IMR-90 (cell line): ENCODE results near the gene TMEM204. TPM values are rescaled to one million over a fixed set of nuclear protein-coding genes. Genes with fewer than 3 reads are reported as not detected.

Experiments
- ATAC-seq: fragments of 200-7000 bp; cut with Tn5 transposase; 2 replicates; pipeline ENCODE4 v1.9.1; 2020; ENCODE audit warnings: low read depth, mild to moderate bottlenecking, moderate library complexity
- BruUV-seq: library from RNA; stranded (reverse); fragments of 400-500 nt; replicated peaks from 2 replicates; lab custom pipeline; 2021; lab: Mats Ljungman, UMichigan
- CTCF ChIA-PET: fragments of 300-600 bp; formaldehyde crosslinking; extraction: SDS; loops from one replicate; lab custom pipeline; 2021; ENCODE audit warnings: antibody characterized with exemption; lab: Yijun Ruan, JAX
- POLR2A ChIA-PET: fragments of 300-600 bp; sonication (Branson Sonifier 250); formaldehyde crosslinking; loops from one replicate; lab custom pipeline; 2022; ENCODE audit warnings: antibody characterized with exemption; ENCODE audit not compliant: unreplicated experiment; lab: Charles Lee
- DNase-seq: peaks from one replicate; pipeline ENCODE4 v3.0.0; 2013
- H2AFZ ChIP-seq: replicated peaks from 2 replicates; pipeline ENCODE3; 2013; ENCODE audit warnings: low read length, mild to moderate bottlenecking; ENCODE audit not compliant: poor library complexity
- H2AK5ac ChIP-seq: 2 replicates; pipeline ENCODE4 v1.6.1; 2013; ENCODE audit warnings: low read depth, low read length, inconsistent platforms
- H2AK9ac ChIP-seq: replicated peaks from 2 replicates; pipeline ENCODE3; 2013; ENCODE audit warnings: mild to moderate bottlenecking, low read depth, low read length, moderate library complexity; ENCODE audit not compliant: poor library complexity
- H2BK120ac ChIP-seq: 2 replicates; pipeline ENCODE4 v1.6.1; 2013; ENCODE audit warnings: low read depth, low read length, inconsistent platforms
- H2BK15ac ChIP-seq: 3 replicates; pipeline ENCODE4 v1.6.1; 2013; ENCODE audit warnings: low read depth, low read length, inconsistent platforms
- H2BK20ac ChIP-seq: 2 replicates; pipeline ENCODE4 v1.6.1; 2013; ENCODE audit warnings: low read depth, mild to moderate bottlenecking, inconsistent platforms, low read length, moderate library complexity
- H2BK5ac ChIP-seq: 2 replicates; pipeline ENCODE4 v1.6.1; 2013; ENCODE audit warnings: mild to moderate bottlenecking, low read depth, low read length, inconsistent platforms; ENCODE audit not compliant: poor library complexity, severe bottlenecking
- H3K14ac ChIP-seq: replicated peaks from 2 replicates; pipeline ENCODE4 v1.6.1; 2013; ENCODE audit warnings: low read depth, low read length, inconsistent platforms
- H3K18ac ChIP-seq: 2 replicates; pipeline ENCODE4 v1.6.1; 2013; ENCODE audit warnings: low read depth, low read length, control low read depth
- H3K23ac ChIP-seq: 2 replicates; pipeline ENCODE4 v1.6.1; 2013; ENCODE audit warnings: low read depth, low read length, inconsistent platforms
- H3K27ac ChIP-seq: 2 replicates; pipeline ENCODE4 v1.5.1; 2013; ENCODE audit warnings: mild to moderate bottlenecking, control low read depth, low read length; ENCODE audit not compliant: insufficient read depth
- H3K27me3 ChIP-seq: 2 replicates; pipeline ENCODE4 v1.6.1; 2013; ENCODE audit warnings: low read length; ENCODE audit not compliant: control insufficient read depth, insufficient read depth
- H3K36me3 ChIP-seq: 2 replicates; pipeline ENCODE4 v1.6.1; 2013; ENCODE audit warnings: low read length, mixed read lengths; ENCODE audit not compliant: control insufficient read depth, insufficient read depth
- H3K4ac ChIP-seq: 2 replicates; pipeline ENCODE4 v1.6.1; 2013; ENCODE audit warnings: low read depth, low read length, inconsistent platforms
- H3K4me1 ChIP-seq: 2 replicates; pipeline ENCODE4 v1.6.1; 2013; ENCODE audit warnings: low read length, mixed read lengths; ENCODE audit not compliant: control insufficient read depth, insufficient read depth
- H3K4me2 ChIP-seq: 2 replicates; pipeline ENCODE4 v1.6.1; 2013; ENCODE audit warnings: low read depth, mild to moderate bottlenecking, control low read depth, low read length, moderate library complexity
- H3K4me3 ChIP-seq: 2 replicates; pipeline ENCODE4 v1.5.1; 2013; ENCODE audit warnings: low read depth, mild to moderate bottlenecking, control low read depth, low read length, moderate library complexity; ENCODE audit not compliant: insufficient read depth
- H3K56ac ChIP-seq: 2 replicates; pipeline ENCODE4 v1.6.1; 2013; ENCODE audit warnings: low read length, inconsistent platforms; ENCODE audit not compliant: insufficient read depth; ENCODE audit errors: extremely low read depth
- H3K79me1 ChIP-seq, 2 experiments: 2 replicates each; pipeline ENCODE4 v1.6.1; 2013; ENCODE audit warnings: low read length in 2 of 2, inconsistent platforms in 1 of 2, low read depth in 1 of 2
- H3K9ac ChIP-seq: 2 replicates; pipeline ENCODE4 v1.6.1; 2013; ENCODE audit warnings: low read depth, low read length, control low read depth
- H3K9me1 ChIP-seq: 2 replicates; pipeline ENCODE4 v1.6.1; 2013; ENCODE audit warnings: low read length, inconsistent platforms; ENCODE audit not compliant: insufficient read depth
- H3K9me3 ChIP-seq: 2 replicates; pipeline ENCODE4 v1.6.1; 2013; ENCODE audit warnings: low read length; ENCODE audit not compliant: control insufficient read depth, insufficient read depth
- H4K20me1 ChIP-seq: 2 replicates; pipeline ENCODE4 v1.6.1; 2013; ENCODE audit warnings: low read length, inconsistent platforms; ENCODE audit not compliant: insufficient read depth
- H4K5ac ChIP-seq: 2 replicates; pipeline ENCODE4 v1.6.1; 2013; ENCODE audit warnings: mild to moderate bottlenecking, low read depth, low read length, control low read depth
- H4K8ac ChIP-seq, 2 experiments: 2 replicates each; pipeline ENCODE4 v1.6.1; 2013; ENCODE audit warnings: low read depth in 2 of 2, low read length in 2 of 2, control low read depth in 1 of 2, inconsistent platforms in 1 of 2
- H4K91ac ChIP-seq: 2 replicates; pipeline ENCODE4 v1.6.1; 2013; ENCODE audit warnings: low read depth, low read length, inconsistent platforms; ENCODE audit not compliant: insufficient read depth
- FOS ChIP-seq: fragments of 150-350 bp; IDR thresholded peaks from 2 replicates; pipeline ENCODE4 v1.6.1; 2016; ENCODE audit warnings: low read depth, low read length
- MXI1 ChIP-seq: IDR thresholded peaks from 2 replicates; pipeline ENCODE4 v1.6.1; 2012; ENCODE audit warnings: low read depth, mild to moderate bottlenecking, low read length, moderate library complexity, borderline replicate concordance
- POLR2A ChIP-seq: IDR thresholded peaks from 2 replicates; pipeline ENCODE4 v1.6.1; 2012; ENCODE audit warnings: mild to moderate bottlenecking, low read depth, low read length
- RAD21 ChIP-seq: IDR thresholded peaks from 2 replicates; pipeline ENCODE4 v1.6.1; 2012; ENCODE audit warnings: low read length, improper control_type of control experiment
- SMC3 ChIP-seq: fragments of 150-350 bp; IDR thresholded peaks from 2 replicates; pipeline ENCODE4 v1.6.1; 2016; ENCODE audit warnings: low read depth, mild to moderate bottlenecking, antibody characterized with exemption, low read length, moderate library complexity
- WGBS, 2 experiments: methylation state at CpG; one replicate each; pipeline versions ENCODE4 v1.1.5 to v1.1.7; 2013; ENCODE audit warnings: missing lambda C conversion rate in 2 of 2; ENCODE audit not compliant: insufficient read length in 1 of 2; ENCODE audit errors: extremely low coverage in 2 of 2; 5-methylcytosine and 5-hydroxymethylcytosine counted together
- dilution Hi-C: fragments of 300-500 bp; cut with HindIII; formaldehyde crosslinking; loops from one replicate; pipeline ENCODE4 v1.14.3; 2018; ENCODE audit warnings: low sequenced_read_pairs; ENCODE audit not compliant: unreplicated experiment
- in situ Hi-C: fragments of 300-500 bp; cut with MboI; formaldehyde crosslinking; loops from 3 replicates; pipeline ENCODE4 v1.14.3; 2019; ENCODE audit warnings: low sequenced_read_pairs, inconsistent platforms, mixed read lengths
- intact Hi-C: fragments of 100-400 bp; cut with micrococcal nuclease; formaldehyde crosslinking; loops from 2 replicates; pipeline ENCODE4 v1.10.0; 2022
- polyA plus RNA-seq, 3 experiments: library from polyadenylated mRNA; depleted of rRNA; stranded (reverse); fragments of >200 nt; gene quantifications; 2 replicates each; pipeline ENCODE4 v1.2.3, GENCODE V29; 2012; ENCODE audit warnings: low replicate concordance in 1 of 3
- total RNA-seq: library from RNA; depleted of rRNA; stranded (reverse); fragments of >200 nt; gene quantifications from 2 replicates; pipeline ENCODE4 v1.2.3, GENCODE V29; 2012
- TF ChIP-seq, protein P1 (sequence below): conservative IDR thresholded peaks from 2 replicates; pipeline ENCODE4 v1.5.1; 2012; ENCODE audit warnings: mild to moderate bottlenecking, low read depth, low read length, improper control_type of control experiment

TMEM204 gene
- total and polyA plus RNA-seq, 2 of the 4 experiments (the other 2 are of a cell fraction): 7.0 to 12.3 TPM

- Histone ChIP-seq H3K23ac (no peak overlapping the region), H2AFZ (peak overlapping the region; percentile 99), H3K27me3 (no peaks in the 10 kb centered on the region), H4K8ac (no peak overlapping the region; a peak in 1 of 4 replicates), H3K4ac (0 out of 2 replicates have a peak overlapping the region, but pooled peaks have one; percentile 6), H3K4me1 (peaks cover 12% of the 10 kb centered on the region), H3K9me3 (no peaks in the 10 kb centered on the region), H4K91ac (no peak overlapping the region), H2BK15ac (no peak overlapping the region), H2BK5ac (no peak overlapping the region), H4K5ac (no peak overlapping the region), H2AK5ac (0 out of 2 replicates have a peak overlapping the region, but pooled peaks have one; percentile 20), H3K9me1 (peaks cover 7% of the 10 kb centered on the region), H3K36me3 (peaks cover 24% of the 10 kb centered on the region), H2BK20ac (no peak overlapping the region), H3K4me2 (peak overlapping the region; percentile 99), H3K18ac (no peak overlapping the region), H2AK9ac (peak overlapping the region; percentile 97), H3K27ac (peak overlapping the region; percentile 96; the same call in 1 of the 2 replicates), H3K14ac (no peak overlapping the region), H4K20me1 (peaks cover 13% of the 10 kb centered on the region; the same call in 1 of the 2 replicates), H2BK120ac (no peak overlapping the region), H3K9ac (peak overlapping the region; percentile 83), H3K4me3 (peak overlapping the region; percentile 65), H3K56ac (no peak overlapping the region), H3K79me1 (peaks cover 6 to 35% of the 10 kb centered on the region in 2 experiments)
- ChIA-PET CTCF (interaction anchor here (0.5 kb wide), 1 partner anchor 101 kb away, joined by 4 read pairs; no protein-coding TSS in a partner anchor), POLR2A (interaction anchor here (1.2 kb wide), 1 partner anchor 74 kb away, joined by 4 read pairs; the partner anchor contains the start of gene UQCC4)
- intact Hi-C loops (loop anchor here (5.0 kb wide), 2 partner anchors 118 to 213 kb away; partner anchors contain the start of genes CRAMP1, IFT140 and MAPK8IP3), in situ Hi-C loops (no loop called here), dilution Hi-C loops (no loop called here)
- TF ChIP-seq RAD21 (peak; percentile 73), POLR2A (no peak), FOS (no peak), SMC3 (peak; percentile 50), MXI1 (no peak)
- TF ChIP-seq, protein P1, sequence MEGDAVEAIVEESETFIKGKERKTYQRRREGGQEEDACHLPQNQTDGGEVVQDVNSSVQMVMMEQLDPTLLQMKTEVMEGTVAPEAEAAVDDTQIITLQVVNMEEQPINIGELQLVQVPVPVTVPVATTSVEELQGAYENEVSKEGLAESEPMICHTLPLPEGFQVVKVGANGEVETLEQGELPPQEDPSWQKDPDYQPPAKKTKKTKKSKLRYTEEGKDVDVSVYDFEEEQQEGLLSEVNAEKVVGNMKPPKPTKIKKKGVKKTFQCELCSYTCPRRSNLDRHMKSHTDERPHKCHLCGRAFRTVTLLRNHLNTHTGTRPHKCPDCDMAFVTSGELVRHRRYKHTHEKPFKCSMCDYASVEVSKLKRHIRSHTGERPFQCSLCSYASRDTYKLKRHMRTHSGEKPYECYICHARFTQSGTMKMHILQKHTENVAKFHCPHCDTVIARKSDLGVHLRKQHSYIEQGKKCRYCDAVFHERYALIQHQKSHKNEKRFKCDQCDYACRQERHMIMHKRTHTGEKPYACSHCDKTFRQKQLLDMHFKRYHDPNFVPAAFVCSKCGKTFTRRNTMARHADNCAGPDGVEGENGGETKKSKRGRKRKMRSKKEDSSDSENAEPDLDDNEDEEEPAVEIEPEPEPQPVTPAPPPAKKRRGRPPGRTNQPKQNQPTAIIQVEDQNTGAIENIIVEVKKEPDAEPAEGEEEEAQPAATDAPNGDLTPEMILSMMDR: peak; percentile 59
- DNase-seq (peak; percentile 69), ATAC-seq (peak; percentile 58)
- 14% methylated on average over 16 of the region's 25 CpGs; no CpG with 5 or more reads in 1 of the 2 experiments for WGBS, 2 experiments
- BruUV-seq: no TSS peak
Measured at GRCh38 chr16:1494129-1494640, 39.3 kb upstream of the TMEM204 start.
